Cardiac septum (tissue), 1 donor: ENCODE results near the gene ZG16. TPM values are rescaled to one million over a fixed set of nuclear protein-coding genes. Genes with fewer than 3 reads are reported as not detected.

Experiments
- DNase-seq: peaks from one replicate; pipeline ENCODE4 v3.0.0-alpha.2; 2020; ENCODE audit warnings: low spot score
- intact Hi-C: fragments of 100-400 bp; cut with DNase I; formaldehyde crosslinking; loops from one replicate; pipeline ENCODE4 v1.14.0; 2022
- total RNA-seq: library from RNA; stranded (reverse); fragmentation: NEBNext Ultra II Directional; extraction: Animal tissue kit (Norgen Biotek cat#: 25700); gene quantifications from one replicate; pipeline ENCODE4 v1.2.1, GENCODE V29; 2021
- donor health status: DM: no; HTN: no; CAD: no.

ZG16 gene
- total RNA-seq, 1 donor from 2014 or later: not detected

GRCh38 chr16:29816694-29817441 lies 38.8 kb downstream of the ZG16 start:
- DNase-seq: no peak
- intact Hi-C loops: loop anchor here (1.0 to 5.0 kb wide), 3 partner anchors 27 to 155 kb away; partner anchors contain the start of genes CDIPT, KIF22 and TAOK2

GRCh38 chr16:29818082-29818481 lies 40.0 kb downstream of the ZG16 start:
- DNase-seq: no peak
- intact Hi-C loops: loop anchor here (5.0 kb wide), 2 partner anchors 44 to 154 kb away; partner anchors contain the start of genes CDIPT and TAOK2

DNA sequence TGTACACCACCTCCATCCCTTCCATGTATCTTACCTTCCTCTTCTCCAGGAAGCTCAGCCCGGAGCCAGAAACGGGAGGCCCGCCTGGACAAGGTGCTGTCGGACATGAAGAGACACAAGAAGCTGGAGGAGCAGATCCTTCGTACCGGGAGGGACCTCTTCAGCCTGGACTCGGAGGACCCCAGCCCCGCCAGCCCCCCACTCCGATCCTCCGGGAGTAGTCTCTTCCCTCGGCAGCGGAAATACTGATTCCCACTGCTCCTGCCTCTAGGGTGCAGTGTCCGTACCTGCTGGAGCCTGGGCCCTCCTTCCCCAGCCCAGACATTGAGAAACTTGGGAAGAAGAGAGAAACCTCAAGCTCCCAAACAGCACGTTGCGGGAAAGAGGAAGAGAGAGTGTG lies 41.5 kb downstream of the ZG16 start:
- DNase-seq: no peak
- intact Hi-C loops: loop anchor here (5.0 kb wide), 2 partner anchors 43 to 153 kb away; partner anchors contain the start of genes CDIPT and TAOK2

GRCh38 chr16:29820271-29820701 lies 42.2 kb downstream of the ZG16 start, which contains the start of gene MVP:
Gene MVP, plus strand, starts transcription at chr16:29820462. Its CDS starts 10,088 bp downstream, at chr16:29830550.
- DNase-seq: peak; percentile 91
- intact Hi-C loops: no loop called here

DNA sequence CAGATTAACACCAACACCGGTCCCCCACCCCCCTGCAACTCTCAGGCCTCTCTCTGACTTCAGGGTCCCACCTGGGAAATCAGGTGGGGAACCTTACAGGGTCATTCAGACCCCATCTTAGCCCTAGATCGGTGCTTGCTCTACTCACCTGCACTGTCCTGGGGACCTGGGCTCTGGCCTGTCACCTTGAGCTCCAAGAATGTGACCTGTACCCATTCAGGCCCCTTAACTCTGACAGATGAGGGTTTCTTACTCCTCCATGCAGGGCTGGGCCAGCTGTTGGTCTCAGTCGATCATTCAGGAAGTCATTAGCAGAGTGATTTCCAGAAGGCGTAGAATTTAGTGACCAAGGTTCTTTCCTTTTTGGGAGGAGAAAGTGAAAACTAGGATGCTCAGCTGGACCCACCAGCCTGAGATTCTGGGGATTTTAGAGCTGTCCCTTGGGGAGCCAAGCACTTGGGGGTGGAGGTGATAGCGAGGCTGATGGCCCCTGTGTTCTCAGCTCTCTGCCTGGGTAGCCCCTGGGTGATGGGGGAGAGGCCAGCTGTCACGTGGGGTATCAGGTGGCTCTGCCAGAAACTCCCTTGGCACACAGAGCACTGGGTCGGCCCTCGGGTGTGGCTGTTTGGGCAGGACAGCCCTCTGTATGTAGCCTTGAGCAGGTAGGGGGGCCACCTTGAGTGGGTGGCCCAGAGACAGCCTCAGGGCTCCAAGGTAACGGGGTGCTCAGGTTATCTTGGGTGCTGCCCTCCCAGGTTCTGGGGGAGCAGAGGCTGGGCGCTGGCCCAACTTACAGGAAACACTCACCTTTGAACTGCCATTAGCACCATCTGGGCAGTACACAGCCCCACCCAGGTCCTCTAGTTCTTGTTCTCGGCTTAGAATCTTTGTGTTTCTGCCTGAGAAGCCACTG lies 42.9 kb downstream of the ZG16 start:
- intact Hi-C loops: no loop called here
- no peak for DNase-seq

GRCh38 chr16:29821643-29822115 lies 43.6 kb downstream of the ZG16 start:
- intact Hi-C loops: no loop called here
- no peak for DNase-seq

GRCh38 chr16:29824589-29825144 lies 46.6 kb downstream of the ZG16 start:
- DNase-seq: no peak
- intact Hi-C loops: no loop called here

GRCh38 chr16:29825145-29826044 lies 47.3 kb downstream of the ZG16 start:
- intact Hi-C loops: no loop called here
- no peak for DNase-seq

DNA sequence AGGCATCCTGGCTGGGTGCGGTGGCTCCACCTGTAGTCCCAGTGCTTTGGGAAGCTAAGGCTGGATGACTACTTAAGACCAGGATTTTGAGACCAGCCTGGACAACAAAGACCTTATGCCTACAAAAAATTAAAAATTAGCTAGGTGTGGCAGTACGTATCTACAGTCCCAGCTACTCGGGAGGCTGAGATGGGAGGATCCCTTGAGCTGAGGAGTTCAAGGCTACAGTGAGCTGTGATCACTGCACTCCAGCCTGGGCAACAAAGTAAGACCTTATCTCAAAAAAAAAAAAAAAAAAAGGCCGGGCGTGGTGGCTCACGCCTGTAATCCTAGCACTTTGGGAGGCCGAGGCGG lies 48.3 kb downstream of the ZG16 start:
- intact Hi-C loops: no loop called here
- DNase-seq: no peak

GRCh38 chr16:29830774-29831173 lies 52.7 kb downstream of the ZG16 start:
- intact Hi-C loops: loop anchor here (10.0 kb wide), 2 partner anchors 74 to 1004 kb away; partner anchors contain the start of gene ASPHD1
- no peak for DNase-seq

- intact Hi-C loops: loop anchor here (10.0 kb wide), 2 partner anchors 73 to 1003 kb away; partner anchors contain the start of gene ASPHD1
- DNase-seq: no peak
These were observed 53.4 kb downstream of the ZG16 start for GRCh38 chr16:29831490-29831889.

Other genes starting within 250 kb of the ZG16 start
- 3.1 TPM for gene SPN, start 115.0 kb upstream of the ZG16 start, total RNA-seq
- 6.7 TPM for gene QPRT, start 99.1 kb upstream of the ZG16 start, total RNA-seq
- gene C16orf54, start 32.3 kb upstream of the ZG16 start, total RNA-seq: 0.94 TPM
- gene KIF22, start 12.5 kb downstream of the ZG16 start, total RNA-seq: 21.8 TPM
- gene MAZ, start 28.3 kb downstream of the ZG16 start, total RNA-seq: 72.4 TPM
- 2.1 TPM for gene PRRT2, start 33.9 kb downstream of the ZG16 start, total RNA-seq
- 15.6 TPM for gene PAGR1, start 37.9 kb downstream of the ZG16 start, total RNA-seq
- 60.2 TPM for gene MVP, start 42.2 kb downstream of the ZG16 start, total RNA-seq
- gene CDIPT, start 85.0 kb downstream of the ZG16 start, total RNA-seq: 73.8 TPM
- 1.2 TPM for gene SEZ6L2, start 121.3 kb downstream of the ZG16 start, total RNA-seq
- gene ASPHD1, start 122.2 kb downstream of the ZG16 start, total RNA-seq: 0.38 TPM
- 10.7 TPM for gene KCTD13, start 148.0 kb downstream of the ZG16 start, total RNA-seq
- gene TMEM219, start 183.8 kb downstream of the ZG16 start, total RNA-seq: 66.4 TPM
- gene TAOK2, start 195.6 kb downstream of the ZG16 start, total RNA-seq: 38.9 TPM
- gene HIRIP3, start 217.4 kb downstream of the ZG16 start, total RNA-seq: 17.4 TPM
- gene INO80E, start 218.0 kb downstream of the ZG16 start, total RNA-seq: 36.8 TPM
- gene DOC2A, start 232.8 kb downstream of the ZG16 start, total RNA-seq: 0.38 TPM
- gene C16orf92, start 244.9 kb downstream of the ZG16 start, total RNA-seq: not detected